GM18868 (cell line): ENCODE measurements around the gene HABP4.

Source experiments
- ATAC-seq: cut with Tn5 transposase; IDR thresholded peaks from one replicate; pipeline ENCODE4 v1.9.1; 2021; ENCODE audit warnings: mild to moderate bottlenecking, moderate library complexity; ENCODE audit not compliant: unreplicated experiment

HABP4 gene

DNA sequence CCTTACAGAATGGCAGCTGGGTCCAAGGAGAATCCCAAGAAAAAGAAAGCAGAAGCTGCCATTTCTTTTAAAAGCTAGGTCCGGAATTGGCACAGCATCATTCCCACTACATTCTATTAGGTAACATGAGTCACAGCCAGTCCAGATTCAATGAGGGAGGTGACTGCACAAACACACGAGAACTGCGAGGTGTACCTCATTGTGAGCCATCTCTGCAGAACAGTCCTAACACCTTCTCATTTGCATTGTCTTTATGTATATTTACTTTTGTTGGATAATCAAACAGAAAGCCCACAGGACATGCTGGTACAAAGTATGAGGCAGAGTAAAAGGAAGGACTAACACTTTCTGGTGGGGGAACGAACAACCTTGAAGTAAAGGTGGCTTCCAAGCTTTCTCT, 14.6 kb upstream of the HABP4 start:
- no peak for ATAC-seq

- ATAC-seq, result no peak
Measured at GRCh38 chr9:96436063-96436455, 13.9 kb upstream of the HABP4 start.

DNA sequence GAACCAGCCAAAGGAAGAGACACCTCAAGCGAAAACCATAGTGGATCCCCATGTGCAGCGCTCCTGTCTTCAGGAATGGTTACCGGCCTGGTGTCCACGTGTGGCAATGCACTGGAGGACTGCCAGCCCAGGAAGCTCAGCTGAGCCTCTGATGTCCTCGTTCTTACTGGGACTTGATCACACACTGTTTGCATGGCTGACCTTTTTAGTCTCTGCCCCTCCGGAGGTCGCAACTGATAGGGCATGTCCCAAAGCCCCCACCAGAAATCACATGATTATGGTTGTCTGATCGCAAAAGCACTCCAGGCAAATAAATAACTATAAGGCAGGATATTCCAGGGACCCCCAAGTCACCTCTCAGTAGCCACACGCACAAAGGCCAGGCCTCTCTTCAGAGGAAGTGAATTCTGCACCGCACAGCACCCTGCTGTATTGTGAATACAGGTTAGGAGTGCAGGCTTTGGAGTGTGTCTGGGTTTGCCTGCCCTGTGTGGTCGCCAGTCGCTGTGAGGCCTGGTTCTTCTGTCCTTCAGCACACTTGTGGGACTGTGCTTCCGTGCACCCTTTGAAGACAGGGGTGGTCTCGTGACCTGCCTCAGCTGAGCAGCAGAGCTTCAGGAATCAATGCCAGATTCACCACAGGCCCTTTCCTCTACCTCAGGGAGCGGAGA, 13.4 kb upstream of the HABP4 start:
- ATAC-seq, result no peak

GRCh38 chr9:96437454-96437853, 12.5 kb upstream of the HABP4 start:
- ATAC-seq, result no peak

DNA sequence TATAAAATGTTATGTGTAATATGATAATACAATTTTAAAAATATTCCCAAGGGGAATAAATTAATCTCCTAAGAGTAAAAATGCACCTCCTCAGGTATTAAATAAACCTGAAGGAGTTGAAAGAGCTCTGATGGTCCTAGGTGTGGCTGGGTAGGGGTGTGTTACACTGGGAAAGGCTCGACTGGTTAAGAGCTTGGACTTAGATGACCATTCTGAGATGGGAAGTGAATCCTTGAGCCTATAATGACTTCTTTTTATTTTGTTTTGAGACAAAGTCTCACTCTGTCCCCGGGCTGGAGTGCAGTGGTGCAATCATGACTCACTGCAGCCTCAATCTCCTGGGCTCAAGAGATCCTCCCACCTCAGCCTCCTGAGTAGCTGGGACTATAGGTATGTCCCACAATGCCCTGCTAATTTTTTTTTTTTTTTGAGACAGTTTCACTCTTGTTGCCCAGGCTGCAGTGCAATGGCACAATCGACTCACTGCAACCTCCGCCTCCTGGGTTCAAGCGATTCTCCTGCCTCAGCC, 9.2 kb upstream of the HABP4 start:
- no peak for ATAC-seq

DNA sequence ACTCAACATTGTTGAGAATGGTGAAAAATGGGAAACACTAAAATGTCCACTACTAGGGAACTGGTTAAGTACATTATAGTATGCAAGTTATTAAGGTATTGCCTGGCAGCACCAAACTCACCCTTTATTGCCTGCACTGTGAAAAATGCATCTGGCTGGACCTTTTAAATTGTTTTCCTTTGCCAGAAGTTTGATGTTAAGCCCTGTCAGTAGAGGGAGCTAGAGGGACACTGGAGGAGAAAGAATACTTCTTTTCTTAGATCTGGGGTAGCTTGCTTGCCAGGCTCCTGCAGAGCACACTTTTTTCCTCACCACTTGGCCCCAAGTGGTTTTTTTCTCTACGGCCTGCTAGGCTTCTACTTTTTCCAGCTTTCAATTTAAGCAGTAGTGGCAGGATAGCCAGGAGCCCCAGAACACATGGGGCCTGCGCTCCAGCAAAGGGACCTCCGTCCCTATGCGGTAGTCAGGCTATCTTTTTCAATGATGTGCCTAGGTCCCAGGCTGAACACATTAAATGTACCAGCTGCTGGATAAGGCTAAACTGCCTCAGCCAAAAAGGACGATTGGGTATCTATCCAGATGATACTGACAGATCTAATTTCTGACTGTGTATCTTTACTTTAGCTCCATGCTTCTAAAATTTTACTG, 8.0 kb upstream of the HABP4 start:
- ATAC-seq, result no peak

DNA sequence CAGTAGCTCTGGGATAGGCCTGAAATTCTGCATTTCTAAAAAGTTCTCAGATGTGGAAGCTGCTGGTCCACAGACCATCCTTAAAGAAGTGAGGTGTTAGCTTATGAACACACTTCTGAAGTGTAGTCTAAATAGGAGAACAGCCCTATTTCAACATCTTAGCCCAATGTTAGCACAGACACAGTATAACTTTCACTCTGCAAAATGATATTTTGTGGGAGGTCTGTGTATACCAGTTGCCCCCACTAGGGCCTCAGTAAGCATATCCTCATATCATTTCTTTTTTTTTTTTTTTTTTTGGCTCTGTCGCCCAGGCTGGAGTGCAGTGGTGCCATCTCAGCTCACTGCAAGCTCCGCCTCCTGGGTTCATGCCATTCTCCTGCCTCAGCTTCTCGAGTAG, 7.5 kb upstream of the HABP4 start:
- no peak for ATAC-seq

DNA sequence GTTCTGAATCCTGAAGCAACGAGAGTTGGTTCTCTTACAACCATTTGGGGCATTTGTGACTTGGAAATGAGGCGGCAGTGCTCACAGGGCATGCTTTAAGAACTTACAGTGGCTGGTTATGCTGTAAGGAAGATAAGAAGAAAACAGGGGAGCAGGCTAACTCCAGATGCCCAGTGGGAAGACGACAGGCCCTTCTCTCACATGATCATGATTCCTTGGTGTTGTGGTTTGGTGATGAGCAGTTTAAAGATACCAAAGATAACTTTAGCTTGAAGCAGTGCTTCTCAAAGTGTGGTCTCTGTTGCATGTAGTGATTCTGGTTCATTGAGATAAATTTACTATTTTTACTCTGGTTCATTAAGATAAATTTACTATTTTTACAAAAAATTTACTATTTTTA, 2.6 kb upstream of the HABP4 start:
- no peak for ATAC-seq

GRCh38 chr9:96448546-96449170, 1.3 kb upstream of the HABP4 start:
- ATAC-seq, result no peak

GRCh38 chr9:96449523-96449844, 485 bp upstream of the HABP4 start:
- ATAC-seq, result peak; percentile 13

- no peak for ATAC-seq
Measured at GRCh38 chr9:96450613-96451528, 902 bp downstream of the HABP4 start.

DNA sequence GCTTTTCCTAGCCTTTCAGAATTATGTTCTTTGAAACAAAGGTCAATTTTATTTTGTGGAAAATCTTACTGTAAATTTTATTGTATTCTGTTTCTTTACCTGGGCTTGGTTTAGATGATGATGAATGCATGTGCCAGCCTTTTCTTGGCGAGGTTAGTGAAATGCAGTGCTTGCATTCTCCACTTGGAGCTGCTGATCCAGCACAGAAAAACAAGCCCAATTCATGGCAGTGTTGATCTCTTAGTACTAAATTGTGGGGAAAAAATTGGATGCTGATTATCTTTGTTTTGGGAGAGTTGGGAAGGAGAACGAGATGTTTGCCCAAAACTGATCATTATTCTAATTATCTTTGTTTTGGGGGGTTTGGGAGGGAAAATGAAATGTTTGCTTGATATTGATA, 3.7 kb downstream of the HABP4 start:
- ATAC-seq, result no peak

DNA sequence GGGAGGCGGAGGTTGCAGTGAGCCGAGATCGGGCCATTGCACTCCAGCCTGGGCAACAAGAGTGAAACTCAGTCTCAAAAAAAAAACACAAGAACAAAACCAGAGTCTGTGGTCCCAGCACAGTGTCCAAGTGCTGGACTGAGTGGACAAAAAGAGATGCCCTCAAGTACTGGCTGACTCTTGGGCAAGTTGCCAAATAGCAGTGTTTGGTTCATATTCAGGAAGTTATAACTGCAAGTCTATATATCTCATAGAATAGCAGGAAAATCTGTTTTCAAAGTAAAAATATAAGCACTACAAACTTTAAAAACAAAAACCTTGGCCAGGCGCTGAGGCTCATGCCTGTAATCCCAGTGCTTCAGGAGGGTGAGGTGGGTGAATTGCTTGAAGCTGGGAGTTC, 7.3 kb downstream of the HABP4 start:
- ATAC-seq, result no peak

DNA sequence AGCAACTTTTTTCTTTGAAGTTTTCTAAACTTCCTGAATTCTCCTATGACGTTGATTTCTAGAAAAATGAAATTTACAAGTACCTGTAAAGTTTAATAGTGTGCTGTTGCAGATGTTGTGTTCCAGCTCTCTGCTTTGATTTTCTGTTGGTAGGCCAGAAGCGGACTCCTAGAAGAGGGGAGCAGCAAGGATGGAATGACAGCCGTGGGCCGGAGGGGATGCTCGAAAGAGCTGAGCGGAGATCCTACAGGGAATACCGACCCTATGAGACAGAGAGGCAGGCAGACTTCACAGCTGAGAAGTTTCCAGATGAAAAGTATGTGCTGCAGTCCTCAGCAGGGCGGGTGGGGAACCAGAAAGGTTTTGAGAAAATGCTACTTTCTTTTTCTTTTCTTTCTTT, 8.3 kb downstream of the HABP4 start:
- no peak for ATAC-seq

DNA sequence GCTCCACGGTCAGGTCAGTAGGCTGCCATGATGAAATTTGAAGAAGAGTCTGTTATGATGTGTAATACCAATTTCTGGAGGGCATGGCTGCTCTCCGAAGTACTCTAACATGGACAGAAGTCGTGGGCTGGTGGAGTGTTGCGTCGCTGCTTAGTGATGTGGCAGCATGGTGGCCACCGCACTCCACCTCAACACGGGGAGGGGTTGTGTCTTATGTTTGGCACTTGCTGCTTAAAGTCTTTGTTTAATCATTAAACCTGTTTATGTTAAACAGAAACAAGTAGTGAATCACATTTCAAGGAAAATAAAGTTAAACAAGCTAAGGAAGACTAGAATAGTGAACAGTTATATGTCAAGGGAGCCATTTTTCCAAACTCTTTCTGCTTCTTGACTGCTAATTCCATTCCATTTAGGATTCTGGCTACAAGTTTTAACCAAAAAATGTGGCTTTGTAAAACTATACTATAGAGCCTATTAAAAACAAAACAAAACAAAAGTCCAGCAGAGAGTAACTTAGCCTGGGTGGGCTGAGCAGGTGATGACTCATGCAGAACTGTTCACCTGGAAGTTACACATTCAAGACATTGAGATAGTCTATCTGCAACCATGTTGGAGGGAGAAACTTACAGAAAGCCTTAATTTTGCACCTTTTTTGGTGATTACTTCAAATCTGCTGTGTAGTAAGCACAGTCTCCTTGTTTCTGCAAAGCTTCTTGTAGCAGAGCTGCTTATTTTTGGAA, 9.5 kb downstream of the HABP4 start:
- ATAC-seq, result no peak

- ATAC-seq, result no peak
Measured at GRCh38 chr9:96460470-96460869, 10.5 kb downstream of the HABP4 start.

- no peak for ATAC-seq
Measured at GRCh38 chr9:96460882-96461281, 10.9 kb downstream of the HABP4 start.

DNA sequence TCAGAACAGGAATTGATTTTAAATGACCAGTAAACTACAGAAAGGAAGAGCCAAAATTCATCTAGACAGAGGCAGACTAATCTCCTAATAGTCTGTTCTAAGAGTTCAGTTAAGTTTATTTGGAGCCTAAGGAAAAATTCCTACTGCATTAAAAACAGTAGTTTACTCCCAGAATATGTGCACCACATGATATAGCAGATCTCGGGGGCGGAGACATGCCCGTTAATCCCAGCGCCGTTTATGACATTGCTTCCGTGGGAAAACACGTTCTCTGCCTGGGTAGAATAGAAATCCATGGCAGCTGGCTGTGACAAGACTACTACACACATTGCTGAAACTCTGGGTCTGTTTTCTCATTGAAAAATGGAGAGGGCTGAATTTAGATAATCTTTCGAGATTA, 11.4 kb downstream of the HABP4 start:
- ATAC-seq, result no peak

DNA sequence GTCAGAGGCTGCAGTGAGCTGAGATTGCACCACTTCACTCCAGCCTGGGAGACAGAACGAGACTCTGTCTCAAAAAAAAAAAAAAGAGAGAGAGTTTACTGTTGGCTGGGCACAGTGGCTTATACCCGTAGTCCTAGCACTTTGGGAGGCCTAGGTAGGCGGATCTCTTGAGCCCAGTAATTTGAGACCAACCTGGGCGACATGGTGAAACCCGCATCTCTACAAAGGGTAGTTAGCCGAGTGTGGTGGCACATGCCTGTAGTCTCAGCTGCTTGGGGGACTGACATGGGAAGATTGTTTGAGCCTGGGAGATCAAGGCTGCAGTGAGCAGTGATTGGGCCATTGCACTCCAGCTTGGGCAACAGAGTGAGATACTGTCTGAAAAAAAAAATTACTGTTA, 12.6 kb downstream of the HABP4 start:
- ATAC-seq, result no peak

DNA sequence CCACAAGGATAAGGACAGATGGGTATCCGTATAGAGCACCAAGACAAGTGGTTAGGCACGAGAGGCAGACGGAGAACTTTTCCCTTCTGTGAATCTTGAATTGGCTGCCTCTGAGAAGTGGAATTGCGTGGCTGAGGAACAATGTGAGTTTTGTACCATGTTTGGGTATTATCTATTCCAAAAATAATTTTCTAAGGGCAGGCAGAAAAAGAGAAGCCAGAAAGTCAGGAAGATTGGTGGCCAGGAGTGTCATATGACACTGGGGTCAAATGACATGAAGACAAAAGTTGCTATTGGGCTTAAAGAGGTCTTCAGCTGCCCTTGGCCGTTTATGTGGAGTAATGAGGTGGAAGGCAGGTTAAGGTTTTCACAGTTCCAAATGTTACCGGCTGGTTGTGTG, 14.5 kb downstream of the HABP4 start:
- ATAC-seq, result no peak

GRCh38 chr9:96467784-96468183, 17.8 kb downstream of the HABP4 start:
- ATAC-seq, result no peak
